ENCODE data around the gene VANGL2.

VANGL2 gene

GRCh38 chr1:160371346-160371631 is 29.1 kb upstream of the VANGL2 start:
- no peak overlapping the region for H3K4me3 ChIP-seq (ENCODE audit: low read depth, low read length)

GRCh38 chr1:160371756-160372155 is 28.6 kb upstream of the VANGL2 start:
- H3K79me2 ChIP-seq (ENCODE audit: control insufficient read depth, insufficient read depth, low read length, poor library complexity), result no peaks in the 10 kb centered on the region
- H2BK5ac ChIP-seq (ENCODE audit: low read depth, low read length, poor library complexity), result no peak overlapping the region
- H2AFZ ChIP-seq (ENCODE audit: insufficient read depth, low read length, poor library complexity), result no peak overlapping the region
- H2AK5ac ChIP-seq (ENCODE audit: low read length), result no peak overlapping the region
- H2BK120ac ChIP-seq (ENCODE audit: insufficient read depth, low read length, poor library complexity), result no peak overlapping the region
- H3K14ac ChIP-seq (ENCODE audit: low read length), result no peak overlapping the region
- no peak overlapping the region for H3K4me2 ChIP-seq (ENCODE audit: low read length)
- no peaks in the 10 kb centered on the region for H3K27me3 ChIP-seq (ENCODE audit: insufficient read depth, low read length)
- no peaks in the 10 kb centered on the region for H3K79me1 ChIP-seq (ENCODE audit: low read length)
- H3K4me1 ChIP-seq (ENCODE audit: control insufficient read depth in 1 of 2, insufficient read depth in 2 of 2, low read length in 2 of 2), result peaks cover 4 to 6% of the 10 kb centered on the region in 2 experiments
- H3K4me3 ChIP-seq (ENCODE audit: low read depth, low read length), result no peak overlapping the region
- no peak for DNase-seq
- H4K91ac ChIP-seq (ENCODE audit: low read depth, low read length), result no peak overlapping the region
- H3K4ac ChIP-seq (ENCODE audit: low read depth, low read length), result no peak overlapping the region
- H4K8ac ChIP-seq (ENCODE audit: low read depth, low read length), result no peak overlapping the region
- no peak overlapping the region for H3K9ac ChIP-seq (ENCODE audit: low read length)
- H3K36me3 ChIP-seq (ENCODE audit: control insufficient read depth in 1 of 2, insufficient read depth in 2 of 2, low read length in 2 of 2), result no peaks in the 10 kb centered on the region
- no peak overlapping the region for H3K27ac ChIP-seq (ENCODE audit: low read depth, low read length)
- no CpG with 5 or more reads among the region's 4 CpGs for WGBS (ENCODE audit: extremely low coverage, insufficient coverage, insufficient read length)
- H3K23ac ChIP-seq (ENCODE audit: low read length), result no peak overlapping the region
- H3K18ac ChIP-seq (ENCODE audit: low read length), result no peak overlapping the region
- H4K12ac ChIP-seq (ENCODE audit: low read depth, low read length), result no peak overlapping the region
- H2BK12ac ChIP-seq (ENCODE audit: low read length), result no peak overlapping the region
- no peaks in the 10 kb centered on the region for H3K9me3 ChIP-seq (ENCODE audit: insufficient read depth, low read depth, low read length)

More at GRCh38 chr1:160371346-160371631, 29.1 kb upstream of the VANGL2 start:
- Histone ChIP-seq H3K9me3 (ENCODE audit: insufficient read depth, low read depth, low read length) (no peaks in the 10 kb centered on the region), H3K27me3 (ENCODE audit: insufficient read depth, low read length) (no peaks in the 10 kb centered on the region), H3K18ac (ENCODE audit: low read length) (no peak overlapping the region), H2BK5ac (ENCODE audit: low read depth, low read length, poor library complexity) (no peak overlapping the region), H2BK120ac (ENCODE audit: insufficient read depth, low read length, poor library complexity) (no peak overlapping the region), H3K14ac (ENCODE audit: low read length) (no peak overlapping the region), H3K79me1 (ENCODE audit: low read length) (no peaks in the 10 kb centered on the region), H3K27ac (ENCODE audit: low read depth, low read length) (no peak overlapping the region), H3K79me2 (ENCODE audit: control insufficient read depth, insufficient read depth, low read length, poor library complexity) (no peaks in the 10 kb centered on the region), H3K23ac (ENCODE audit: low read length) (no peak overlapping the region), H2AFZ (ENCODE audit: insufficient read depth, low read length, poor library complexity) (no peak overlapping the region), H4K12ac (ENCODE audit: low read depth, low read length) (no peak overlapping the region), H3K36me3 (ENCODE audit: control insufficient read depth in 1 of 2, insufficient read depth in 2 of 2, low read length in 2 of 2) (no peaks in the 10 kb centered on the region), H2BK12ac (ENCODE audit: low read length) (no peak overlapping the region), H2AK5ac (ENCODE audit: low read length) (no peak overlapping the region), H4K91ac (ENCODE audit: low read depth, low read length) (no peak overlapping the region), H3K4ac (ENCODE audit: low read depth, low read length) (no peak overlapping the region), H3K4me1 (ENCODE audit: control insufficient read depth in 1 of 2, insufficient read depth in 2 of 2, low read length in 2 of 2) (peaks cover 3 to 6% of the 10 kb centered on the region in 2 experiments), H3K4me2 (ENCODE audit: low read length) (no peak overlapping the region), H4K8ac (ENCODE audit: low read depth, low read length) (no peak overlapping the region), H3K9ac (ENCODE audit: low read length) (no peak overlapping the region)
- DNase-seq, result no peak

- H2BK5ac ChIP-seq (ENCODE audit: low read depth, low read length, poor library complexity), result no peak overlapping the region
- no peak overlapping the region for H3K4me3 ChIP-seq (ENCODE audit: low read depth, low read length)
- H3K4ac ChIP-seq (ENCODE audit: low read depth, low read length), result no peak overlapping the region
- H2AK5ac ChIP-seq (ENCODE audit: low read length), result no peak overlapping the region
- no peak for DNase-seq
- H4K91ac ChIP-seq (ENCODE audit: low read depth, low read length), result no peak overlapping the region
- H3K36me3 ChIP-seq (ENCODE audit: control insufficient read depth in 1 of 2, insufficient read depth in 2 of 2, low read length in 2 of 2), result no peaks in the 10 kb centered on the region
- no peaks in the 10 kb centered on the region for H3K27me3 ChIP-seq (ENCODE audit: insufficient read depth, low read length)
- no peak overlapping the region for H3K4me2 ChIP-seq (ENCODE audit: low read length)
- H2AFZ ChIP-seq (ENCODE audit: insufficient read depth, low read length, poor library complexity), result no peak overlapping the region
- H3K9me3 ChIP-seq (ENCODE audit: insufficient read depth, low read depth, low read length), result no peaks in the 10 kb centered on the region
- H4K12ac ChIP-seq (ENCODE audit: low read depth, low read length), result no peak overlapping the region
- H2BK120ac ChIP-seq (ENCODE audit: insufficient read depth, low read length, poor library complexity), result no peak overlapping the region
- H3K9ac ChIP-seq (ENCODE audit: low read length), result no peak overlapping the region
- no peak overlapping the region for H3K18ac ChIP-seq (ENCODE audit: low read length)
- no peaks in the 10 kb centered on the region for H3K79me1 ChIP-seq (ENCODE audit: low read length)
- H2BK12ac ChIP-seq (ENCODE audit: low read length), result no peak overlapping the region
- no CpG with 5 or more reads among the region's 4 CpGs for WGBS (ENCODE audit: extremely low coverage, insufficient coverage, insufficient read length)
- H4K8ac ChIP-seq (ENCODE audit: low read depth, low read length), result no peak overlapping the region
- no peaks in the 10 kb centered on the region for H3K79me2 ChIP-seq (ENCODE audit: control insufficient read depth, insufficient read depth, low read length, poor library complexity)
- H3K14ac ChIP-seq (ENCODE audit: low read length), result no peak overlapping the region
- peaks cover 4 to 6% of the 10 kb centered on the region in 2 experiments for H3K4me1 ChIP-seq (ENCODE audit: control insufficient read depth in 1 of 2, insufficient read depth in 2 of 2, low read length in 2 of 2)
- no peak overlapping the region for H3K23ac ChIP-seq (ENCODE audit: low read length)
- no peak overlapping the region for H3K27ac ChIP-seq (ENCODE audit: low read depth, low read length)
Observed at GRCh38 chr1:160373696-160374095, 26.7 kb upstream of the VANGL2 start.

GRCh38 chr1:160374306-160375110 is 25.9 kb upstream of the VANGL2 start:
- Histone ChIP-seq H3K79me2 (ENCODE audit: control insufficient read depth, insufficient read depth, low read length, poor library complexity) (no peaks in the 10 kb centered on the region), H3K14ac (ENCODE audit: low read length) (no peak overlapping the region), H3K9ac (ENCODE audit: low read length) (no peak overlapping the region), H3K18ac (ENCODE audit: low read length) (no peak overlapping the region), H3K4ac (ENCODE audit: low read depth, low read length) (no peak overlapping the region), H3K9me3 (ENCODE audit: insufficient read depth, low read depth, low read length) (no peaks in the 10 kb centered on the region), H4K8ac (ENCODE audit: low read depth, low read length) (no peak overlapping the region), H3K4me1 (ENCODE audit: control insufficient read depth in 1 of 2, insufficient read depth in 2 of 2, low read length in 2 of 2) (peaks cover 4 to 6% of the 10 kb centered on the region in 2 experiments), H3K36me3 (ENCODE audit: control insufficient read depth in 1 of 2, insufficient read depth in 2 of 2, low read length in 2 of 2) (no peaks in the 10 kb centered on the region), H3K23ac (ENCODE audit: low read length) (no peak overlapping the region), H2AK5ac (ENCODE audit: low read length) (no peak overlapping the region), H4K12ac (ENCODE audit: low read depth, low read length) (no peak overlapping the region), H3K27ac (ENCODE audit: low read depth, low read length) (no peak overlapping the region), H3K4me3 (ENCODE audit: low read depth, low read length) (no peak overlapping the region), H2BK5ac (ENCODE audit: low read depth, low read length, poor library complexity) (no peak overlapping the region), H3K79me1 (ENCODE audit: low read length) (no peaks in the 10 kb centered on the region), H3K27me3 (ENCODE audit: insufficient read depth, low read length) (no peaks in the 10 kb centered on the region), H2BK12ac (ENCODE audit: low read length) (no peak overlapping the region), H2AFZ (ENCODE audit: insufficient read depth, low read length, poor library complexity) (no peak overlapping the region), H4K91ac (ENCODE audit: low read depth, low read length) (no peak overlapping the region), H3K4me2 (ENCODE audit: low read length) (no peak overlapping the region), H2BK120ac (ENCODE audit: insufficient read depth, low read length, poor library complexity) (no peak overlapping the region)
- WGBS (ENCODE audit: extremely low coverage, insufficient coverage, insufficient read length), result no CpG with 5 or more reads among the region's 6 CpGs
- peak in 1 of 2 donors; percentile 17 for DNase-seq
